Adrenal gland (tissue), 5 donors: ENCODE results near the gene CLMN.

ENCODE experiments used
- POLR2A ChIP-seq, 2 donors: fragments of 450-650 bp; IDR thresholded peaks; one replicate each; pipeline ENCODE4 v1.6.1; 2017; ENCODE audit warnings: antibody characterized with exemption in 2 of 2, mild to moderate bottlenecking in 2 of 2, moderate library complexity in 1 of 2
- TF ChIP-seq, protein P1 (sequence below), 6 experiments: fragments of 450-650 bp in 4 of 6; fragments of 200-600 bp in 2 of 6; sonication (generic) in 1 of 6; IDR thresholded peaks; 1 replicate in 5 of 6; 2 replicates in 1 of 6; pipeline versions ENCODE4 v1.5.1 to v1.8.0; 2016 to 2021; ENCODE audit warnings: antibody characterized with exemption in 6 of 6, mild to moderate bottlenecking in 2 of 6, moderate library complexity in 1 of 6
- donor health status: DM: no; HTN: no; CAD: no.

DNA sequence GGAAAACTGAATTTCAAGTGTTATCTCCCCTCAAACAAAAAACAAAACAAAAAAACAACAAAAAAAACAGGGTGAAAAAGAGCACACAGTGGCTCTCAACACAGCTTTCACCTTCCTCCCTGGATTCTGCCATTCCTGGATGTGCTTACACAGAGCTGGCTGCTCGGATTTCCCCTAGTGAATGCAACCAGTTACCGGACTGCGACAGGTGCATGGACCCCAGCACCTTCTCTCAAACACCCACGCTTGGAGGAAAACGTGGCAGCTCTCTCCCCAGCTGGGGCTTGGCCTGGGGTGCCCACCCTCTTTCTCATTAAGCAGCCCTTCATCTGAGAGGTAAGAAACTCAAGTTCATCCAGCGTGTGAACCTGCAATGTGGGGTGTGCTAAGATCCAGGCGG, 128.9 kb downstream of the CLMN start:
- TF ChIP-seq, protein P1, sequence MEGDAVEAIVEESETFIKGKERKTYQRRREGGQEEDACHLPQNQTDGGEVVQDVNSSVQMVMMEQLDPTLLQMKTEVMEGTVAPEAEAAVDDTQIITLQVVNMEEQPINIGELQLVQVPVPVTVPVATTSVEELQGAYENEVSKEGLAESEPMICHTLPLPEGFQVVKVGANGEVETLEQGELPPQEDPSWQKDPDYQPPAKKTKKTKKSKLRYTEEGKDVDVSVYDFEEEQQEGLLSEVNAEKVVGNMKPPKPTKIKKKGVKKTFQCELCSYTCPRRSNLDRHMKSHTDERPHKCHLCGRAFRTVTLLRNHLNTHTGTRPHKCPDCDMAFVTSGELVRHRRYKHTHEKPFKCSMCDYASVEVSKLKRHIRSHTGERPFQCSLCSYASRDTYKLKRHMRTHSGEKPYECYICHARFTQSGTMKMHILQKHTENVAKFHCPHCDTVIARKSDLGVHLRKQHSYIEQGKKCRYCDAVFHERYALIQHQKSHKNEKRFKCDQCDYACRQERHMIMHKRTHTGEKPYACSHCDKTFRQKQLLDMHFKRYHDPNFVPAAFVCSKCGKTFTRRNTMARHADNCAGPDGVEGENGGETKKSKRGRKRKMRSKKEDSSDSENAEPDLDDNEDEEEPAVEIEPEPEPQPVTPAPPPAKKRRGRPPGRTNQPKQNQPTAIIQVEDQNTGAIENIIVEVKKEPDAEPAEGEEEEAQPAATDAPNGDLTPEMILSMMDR (IDR thresholded peaks at IDR 0.05): no peak
- TF ChIP-seq POLR2A (IDR thresholded peaks at IDR 0.05): no peak
